Stimulated activated effector memory CD8-positive, alpha-beta T cell treated with anti-CD3 and anti-CD28 coated beads, Interleukin-12 subunit alpha, Interleukin-12 subunit beta, amount 100 ng/mL, for 72 hours (primary cell): ENCODE results near the gene MMP24.
"Not testable (repeated sequence)": the region's sequence is repeated elsewhere in the genome, so short reads cannot be mapped to it uniquely, and the experiment has no call there.

Source experiments
- ATAC-seq: fragments of 150-1000 bp; cut with Tn5 transposase; 2 replicates; pipeline ENCODE4 v1.10.0; 2021
- DNase-seq, 2 donors: peaks; one replicate each; pipeline ENCODE4 v3.0.0; 2021 to 2022; ENCODE audit warnings: low spot score in 2 of 2
- H3K27ac Mint-ChIP-seq: one replicate; pipeline ENCODE4 v1.8.0; 2022; ENCODE audit warnings: mild to moderate bottlenecking, mixed read lengths
- H3K36me3 Mint-ChIP-seq: one replicate; pipeline ENCODE4 v1.8.0; 2022; ENCODE audit warnings: mild to moderate bottlenecking, mixed read lengths
- H3K4me1 Mint-ChIP-seq: one replicate; pipeline ENCODE4 v1.8.0; 2022; ENCODE audit warnings: mixed read lengths
- H3K4me3 Mint-ChIP-seq: one replicate; pipeline ENCODE4 v1.8.0; 2022; ENCODE audit warnings: mild to moderate bottlenecking, mixed read lengths
- H3K9me3 Mint-ChIP-seq: one replicate; pipeline ENCODE4 v1.8.0; 2022; ENCODE audit warnings: mixed read lengths

Gene MMP24

DNA sequence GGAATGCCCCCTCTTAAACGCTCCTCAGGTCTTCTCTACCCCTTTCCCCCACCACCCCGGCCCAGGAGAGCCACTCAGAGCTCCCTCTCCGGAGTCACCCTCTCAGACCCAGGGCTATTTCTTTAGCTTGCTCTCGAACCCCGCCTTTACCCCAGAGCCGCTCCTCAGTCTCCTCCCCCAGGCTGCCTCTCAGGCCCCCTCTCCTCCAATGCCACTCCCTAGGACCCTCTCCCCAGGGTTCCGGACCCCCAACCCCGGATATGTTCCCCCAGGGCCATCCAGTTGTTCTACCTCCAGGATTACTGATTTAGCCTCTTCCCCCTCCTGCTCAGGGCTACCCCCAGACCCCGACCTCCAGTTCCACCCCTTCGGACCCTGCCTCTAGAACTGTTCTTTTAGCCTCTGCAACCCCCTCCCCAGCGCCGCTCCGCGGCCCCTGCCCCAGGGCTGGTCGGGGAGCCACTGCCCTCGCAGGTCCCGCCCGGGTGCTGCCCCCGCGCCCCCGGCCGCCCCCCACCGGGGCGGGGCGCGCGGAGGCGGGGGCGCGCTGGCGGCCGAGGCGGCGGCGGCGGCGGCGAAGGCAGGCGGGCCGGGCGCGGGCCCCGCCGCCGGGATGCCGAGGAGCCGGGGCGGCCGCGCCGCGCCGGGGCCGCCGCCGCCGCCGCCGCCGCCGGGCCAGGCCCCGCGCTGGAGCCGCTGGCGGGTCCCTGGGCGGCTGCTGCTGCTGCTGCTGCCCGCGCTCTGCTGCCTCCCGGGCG is at the start of gene MMP24:
TSS of gene MMP24 (plus strand) at position 565 of the 758 bp plus-strand sequence. CDS start at position 614, 49 bp downstream.
- peak within 1 kb of the TSS; percentile 38 for H3K4me3 Mint-ChIP-seq
- H3K4me1 Mint-ChIP-seq, result peaks cover 4% of the 10 kb centered on the region
- H3K27ac Mint-ChIP-seq, result no peak within 1 kb of the TSS
- H3K36me3 Mint-ChIP-seq, result no peaks in the 10 kb centered on the region
- ATAC-seq (no peak), DNase-seq (no peak)
- no peaks in the 10 kb centered on the region for H3K9me3 Mint-ChIP-seq

DNA sequence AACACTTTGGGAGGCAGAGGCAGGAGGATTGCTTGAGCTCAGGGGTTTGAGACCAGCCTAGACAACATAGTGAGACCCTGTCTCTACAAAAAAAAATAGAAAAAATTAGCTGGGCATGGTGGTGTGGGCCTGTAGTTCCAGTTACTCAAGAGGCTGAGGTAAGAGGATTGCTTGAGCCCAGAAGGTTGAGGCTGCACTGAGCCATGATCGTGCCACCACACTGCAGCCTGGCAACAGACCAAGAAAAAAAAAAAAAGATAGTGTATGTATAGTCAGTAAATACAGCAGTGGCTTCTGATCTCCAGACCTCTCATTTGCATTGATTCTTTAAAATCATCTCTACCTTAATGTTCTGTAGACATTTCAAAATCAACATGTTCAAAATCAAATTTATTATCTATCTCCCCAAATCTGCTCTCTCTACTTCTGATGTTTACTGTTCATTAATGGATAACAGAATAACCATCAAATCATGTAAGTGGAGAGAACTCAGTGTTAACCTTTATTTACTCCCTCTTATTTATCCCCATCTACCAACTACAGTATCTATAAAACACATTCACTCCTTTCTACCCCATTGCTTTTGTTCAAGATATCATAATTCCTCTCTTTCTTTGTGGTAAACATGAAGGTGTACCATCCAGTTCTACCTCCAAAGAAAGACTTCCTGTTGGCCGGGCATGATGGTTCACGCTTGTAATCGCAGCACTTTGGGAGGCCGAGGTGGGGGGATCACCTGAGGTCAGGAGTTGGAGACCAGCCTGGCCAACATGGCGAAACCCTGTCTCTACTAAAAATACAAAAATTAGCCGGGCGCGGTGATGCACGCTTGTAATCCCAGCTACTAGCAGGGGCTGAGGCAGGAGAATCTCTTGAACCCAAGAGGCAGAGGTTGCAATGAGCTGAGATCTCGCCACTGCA is 46.9 kb upstream of the MMP24 start:
- ATAC-seq (no peak), DNase-seq (no peak)
- Mint-ChIP-seq H3K4me3 (no peak overlapping the region), H3K9me3 (no peaks in the 10 kb centered on the region), H3K27ac (no peak overlapping the region), H3K36me3 (peaks cover 10% of the 10 kb centered on the region), H3K4me1 (peaks cover 1% of the 10 kb centered on the region)

DNA sequence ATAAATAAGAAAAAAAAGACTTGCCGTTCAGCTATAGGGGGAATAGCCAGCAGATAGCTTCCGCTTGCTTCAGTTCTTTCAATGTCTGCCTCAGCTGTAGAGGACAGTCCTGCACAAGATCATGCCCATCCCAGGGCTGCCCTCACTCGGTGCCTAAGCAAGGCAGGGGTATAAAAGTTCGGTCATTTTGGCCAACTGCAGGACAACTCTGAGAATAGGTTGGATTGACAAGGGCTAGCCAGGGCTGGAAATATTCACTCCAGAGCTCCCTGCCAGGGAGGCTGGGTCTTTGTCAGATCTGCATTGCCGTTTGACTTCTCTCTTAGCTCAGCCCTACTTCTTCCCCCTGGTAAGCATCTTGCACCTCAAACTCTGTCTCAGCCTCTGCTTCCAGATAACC is 46.2 kb upstream of the MMP24 start:
- Mint-ChIP-seq H3K9me3 (no peaks in the 10 kb centered on the region), H3K36me3 (peaks cover 10% of the 10 kb centered on the region), H3K4me1 (no peaks in the 10 kb centered on the region), H3K4me3 (no peak overlapping the region), H3K27ac (no peak overlapping the region)
- DNase-seq, result no peak
- ATAC-seq, result no peak

DNA sequence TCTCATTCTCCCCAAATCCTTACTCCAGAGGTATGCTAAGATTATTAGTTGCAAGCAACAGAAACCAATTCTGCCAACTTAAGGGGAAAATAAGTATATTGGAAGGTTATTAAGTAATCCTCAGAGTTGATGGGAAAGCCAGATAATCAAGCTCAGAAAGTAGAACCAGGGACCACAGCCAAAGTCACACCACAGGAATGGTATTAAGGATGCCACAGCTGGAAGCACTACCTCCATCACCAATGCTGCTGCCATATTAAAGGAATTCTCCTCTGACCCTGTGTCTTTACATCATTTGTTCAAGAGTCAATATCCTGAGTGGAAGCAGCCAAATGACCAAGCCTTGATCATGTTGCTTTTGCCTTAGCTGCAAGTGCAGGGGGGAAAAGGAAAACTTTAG is 44.8 kb upstream of the MMP24 start:
- Mint-ChIP-seq H3K9me3 (no peaks in the 10 kb centered on the region), H3K4me1 (no peaks in the 10 kb centered on the region), H3K36me3 (peaks cover 10% of the 10 kb centered on the region), H3K4me3 (no peak overlapping the region), H3K27ac (no peak overlapping the region)
- ATAC-seq (no peak), DNase-seq (no peak)

DNA sequence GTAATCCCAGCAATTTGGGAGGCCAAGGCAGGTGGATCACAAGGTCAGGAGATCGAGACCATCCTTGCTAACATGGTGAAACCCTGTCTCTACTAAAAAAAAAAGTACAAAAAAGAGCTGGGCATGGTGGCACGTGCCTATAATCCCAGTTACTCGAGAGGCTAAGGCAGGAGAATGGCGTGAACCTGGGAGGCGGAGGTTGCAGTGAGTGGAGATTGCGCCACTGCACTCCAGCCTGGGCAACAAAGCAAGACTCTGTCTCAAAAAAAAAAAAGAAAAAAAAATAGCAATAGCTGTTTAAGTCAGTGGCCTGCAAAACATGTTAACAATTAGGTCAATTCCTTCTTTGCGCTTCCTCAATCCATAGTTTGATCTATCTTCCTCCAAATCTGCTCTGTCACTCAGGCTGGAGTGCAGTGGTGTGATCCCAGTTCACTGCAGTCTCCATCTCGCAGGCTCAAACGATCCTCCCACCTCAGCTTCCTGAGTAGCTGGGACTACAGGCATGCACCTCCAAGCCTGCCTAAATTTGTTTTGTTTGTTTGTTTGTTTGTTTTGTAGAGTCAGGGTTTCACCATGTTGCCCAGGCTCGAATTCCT is 39.7 kb upstream of the MMP24 start:
- H3K4me3 Mint-ChIP-seq, ATAC-seq, H3K36me3 Mint-ChIP-seq, DNase-seq, H3K9me3 Mint-ChIP-seq, H3K27ac Mint-ChIP-seq, H3K4me1 Mint-ChIP-seq: not testable (repeated sequence)

DNA sequence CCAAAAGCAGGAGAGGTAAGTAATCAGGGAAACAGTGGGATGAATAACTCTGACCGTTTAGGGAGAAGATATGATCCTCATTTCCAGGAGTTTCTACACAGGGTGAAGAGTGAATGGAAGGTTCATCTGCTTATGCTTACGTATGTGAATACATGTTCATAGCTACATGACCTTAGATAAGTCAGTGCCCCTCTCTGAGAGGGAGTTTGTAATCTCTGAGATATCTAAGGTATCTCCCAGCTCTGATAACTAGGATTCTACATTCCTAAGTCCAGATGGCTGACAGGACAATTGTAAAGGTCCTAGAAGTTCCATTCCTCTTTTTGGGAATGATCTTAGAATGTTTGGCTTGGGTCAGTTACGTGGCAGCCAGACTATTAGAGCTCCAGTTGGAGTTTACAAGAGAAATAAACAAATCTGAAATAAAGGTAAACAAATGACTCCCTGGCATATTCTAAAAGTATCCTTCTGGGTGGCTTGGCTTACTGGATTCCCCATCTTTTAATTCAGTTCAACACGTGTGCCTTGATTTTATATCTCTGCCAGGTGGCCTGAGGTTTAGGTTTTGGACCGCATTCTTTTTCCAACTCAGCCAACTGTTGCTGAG is 38.8 kb upstream of the MMP24 start:
- no peaks in the 10 kb centered on the region for H3K36me3 Mint-ChIP-seq
- H3K27ac Mint-ChIP-seq, result no peak overlapping the region
- DNase-seq, result no peak
- no peak overlapping the region for H3K4me3 Mint-ChIP-seq
- peaks cover 3% of the 10 kb centered on the region for H3K9me3 Mint-ChIP-seq
- H3K4me1 Mint-ChIP-seq, result no peaks in the 10 kb centered on the region
- ATAC-seq, result no peak

DNA sequence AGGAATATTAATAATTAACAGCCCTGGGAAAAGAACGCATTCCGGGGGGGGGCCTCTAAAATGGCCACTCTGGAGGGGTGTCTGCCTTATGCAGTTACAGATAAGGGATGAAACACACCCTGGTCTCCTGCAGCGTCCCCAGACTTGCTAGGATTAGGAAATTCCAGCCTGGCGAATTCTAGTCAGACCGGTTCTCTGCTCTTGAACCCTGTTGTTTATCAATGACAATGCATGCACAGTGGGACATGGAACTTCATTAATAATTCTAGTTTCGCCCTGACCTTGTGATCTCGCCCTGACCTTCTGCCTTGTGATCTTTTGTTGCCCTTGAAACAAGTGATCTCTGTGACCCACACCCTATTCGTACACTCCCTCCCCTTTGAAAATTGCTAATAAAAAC is 37.3 kb upstream of the MMP24 start:
- not testable (repeated sequence) for H3K27ac Mint-ChIP-seq, ATAC-seq, DNase-seq, H3K4me3 Mint-ChIP-seq, H3K9me3 Mint-ChIP-seq, H3K4me1 Mint-ChIP-seq, H3K36me3 Mint-ChIP-seq

DNA sequence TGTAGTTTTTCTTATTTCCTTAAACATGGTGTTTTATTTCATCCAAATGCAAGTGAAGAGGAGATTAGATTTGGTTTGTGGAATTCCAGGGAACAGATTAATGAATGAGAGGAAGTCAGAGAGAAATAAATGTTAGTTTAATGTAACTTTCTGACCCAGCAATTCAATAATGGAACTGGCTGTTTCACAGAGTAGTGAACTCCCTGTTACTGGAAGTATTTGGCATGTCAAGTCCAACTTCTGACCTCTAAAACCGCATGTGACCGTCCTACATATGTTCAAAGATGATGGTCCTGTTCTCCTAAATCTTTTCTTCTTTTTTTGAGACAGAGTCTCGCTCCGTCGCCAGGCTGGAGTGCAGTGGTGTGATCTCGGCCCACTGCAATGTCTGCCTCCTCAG is 35.9 kb upstream of the MMP24 start:
- H3K27ac Mint-ChIP-seq, result no peak overlapping the region
- peaks cover 3% of the 10 kb centered on the region for H3K9me3 Mint-ChIP-seq
- no peak overlapping the region for H3K4me3 Mint-ChIP-seq
- no peaks in the 10 kb centered on the region for H3K4me1 Mint-ChIP-seq
- no peaks in the 10 kb centered on the region for H3K36me3 Mint-ChIP-seq
- no peak for ATAC-seq
- DNase-seq, result no peak

DNA sequence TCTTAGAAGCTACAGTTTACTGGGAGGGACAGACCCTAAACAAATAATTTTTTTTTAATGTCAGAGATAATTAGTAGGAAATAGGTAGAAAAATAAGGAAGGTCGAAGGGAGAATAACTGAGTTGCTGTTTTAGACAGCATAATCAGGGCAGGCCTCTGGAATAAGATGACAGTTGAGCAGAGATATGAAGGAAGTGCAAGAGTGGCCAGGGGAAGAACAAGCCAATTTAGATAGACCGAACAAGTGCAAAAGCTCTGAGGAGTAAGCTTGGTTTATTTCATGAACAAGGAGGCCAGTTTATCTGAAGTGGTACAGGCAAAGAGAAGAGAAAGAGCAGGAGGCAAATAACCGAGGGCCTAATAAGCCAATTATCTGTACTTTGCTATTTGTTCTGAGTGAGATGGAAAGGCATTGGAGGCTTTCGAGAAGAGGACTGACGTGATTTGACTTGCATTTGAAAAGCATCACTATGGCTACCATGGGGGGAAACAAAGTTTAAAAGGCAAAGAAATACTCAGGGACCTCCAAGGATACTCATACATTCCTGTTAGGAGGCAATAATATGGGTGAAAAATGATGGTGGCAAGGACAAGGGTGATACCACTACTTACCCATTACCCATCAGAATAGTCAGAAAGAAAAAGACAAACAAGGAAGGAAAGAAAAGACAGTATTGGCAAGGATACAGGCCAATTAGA is 34.9 kb upstream of the MMP24 start:
- Mint-ChIP-seq H3K27ac (no peak overlapping the region), H3K36me3 (no peaks in the 10 kb centered on the region), H3K9me3 (peaks cover 3% of the 10 kb centered on the region), H3K4me1 (no peaks in the 10 kb centered on the region), H3K4me3 (no peak overlapping the region)
- no peak for ATAC-seq
- DNase-seq, result no peak

DNA sequence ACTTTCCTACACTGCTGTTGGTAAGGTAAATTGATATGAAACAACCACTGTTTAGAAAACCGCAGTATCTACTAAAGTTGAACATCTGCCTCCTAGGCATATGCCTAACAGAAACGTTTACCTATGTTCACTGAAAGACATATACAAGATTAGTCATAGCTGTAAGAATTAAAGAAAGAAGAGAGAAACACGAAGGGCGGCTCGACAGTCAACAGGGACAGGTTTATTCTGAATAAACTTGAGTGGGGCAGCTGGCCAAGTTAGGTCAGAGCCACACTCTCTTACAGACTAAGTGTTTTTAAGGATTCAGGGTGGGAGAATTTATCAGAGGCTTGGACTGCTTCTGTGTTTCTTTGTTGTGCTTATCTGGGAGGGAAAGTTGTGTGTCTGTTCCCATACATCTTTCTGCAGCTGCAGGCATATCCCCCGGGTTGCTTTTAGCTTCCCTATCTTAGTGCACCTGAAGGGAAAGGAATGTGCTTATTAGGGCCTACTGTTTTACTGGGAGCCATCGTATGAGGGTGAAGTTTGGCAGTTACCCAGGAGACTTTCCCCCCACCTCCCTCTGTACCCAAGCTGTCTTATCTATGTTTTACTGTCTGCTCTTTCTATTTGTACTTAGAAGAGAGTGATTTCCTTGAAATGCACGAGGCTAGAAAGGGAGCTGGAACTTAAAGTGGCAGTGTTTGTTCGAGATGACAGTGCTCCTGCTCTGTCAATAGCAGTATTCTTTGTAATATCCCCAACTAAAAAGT is 34.2 kb upstream of the MMP24 start:
- H3K4me3 Mint-ChIP-seq, result no peak overlapping the region
- no peak overlapping the region for H3K27ac Mint-ChIP-seq
- ATAC-seq, result no peak
- H3K4me1 Mint-ChIP-seq, result no peaks in the 10 kb centered on the region
- no peaks in the 10 kb centered on the region for H3K36me3 Mint-ChIP-seq
- peaks cover 3% of the 10 kb centered on the region for H3K9me3 Mint-ChIP-seq
- DNase-seq, result no peak

DNA sequence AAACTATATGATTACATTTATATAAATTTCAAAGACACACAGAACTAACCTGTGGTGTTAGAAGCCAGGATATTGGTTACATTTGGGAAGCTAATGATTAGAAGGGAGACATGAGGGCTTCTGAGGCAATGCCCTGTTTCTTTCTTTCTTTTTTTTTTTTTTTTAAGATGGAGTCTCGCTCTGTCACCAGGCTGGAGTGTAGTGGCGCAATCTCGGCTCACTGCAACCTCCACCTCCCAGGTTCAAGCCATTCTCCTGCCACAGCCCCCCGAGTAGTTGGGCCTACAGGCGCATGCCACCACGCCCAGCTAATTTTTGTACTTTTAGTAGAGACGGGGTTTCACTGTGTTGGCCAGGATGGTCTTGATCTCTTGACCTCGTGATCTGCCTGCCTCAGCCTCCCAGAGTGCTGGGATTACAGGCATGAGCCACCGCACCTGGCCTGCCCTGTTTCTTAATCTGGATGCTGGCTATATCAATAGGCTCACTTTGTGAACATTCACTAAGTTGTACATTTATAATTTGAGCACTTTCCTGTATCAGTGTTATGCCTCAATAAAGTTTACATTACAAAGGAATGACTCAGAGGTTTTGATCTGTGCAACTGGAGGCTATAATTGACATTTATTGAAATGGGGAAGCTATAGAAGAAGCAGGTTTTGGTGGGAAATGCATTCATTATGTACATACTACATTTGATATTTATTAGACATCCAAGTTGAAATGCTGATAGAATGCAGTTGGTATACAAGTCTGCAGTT is 33.3 kb upstream of the MMP24 start:
- not testable (repeated sequence) for DNase-seq, H3K9me3 Mint-ChIP-seq, H3K4me1 Mint-ChIP-seq, H3K36me3 Mint-ChIP-seq, H3K27ac Mint-ChIP-seq, ATAC-seq, H3K4me3 Mint-ChIP-seq

DNA sequence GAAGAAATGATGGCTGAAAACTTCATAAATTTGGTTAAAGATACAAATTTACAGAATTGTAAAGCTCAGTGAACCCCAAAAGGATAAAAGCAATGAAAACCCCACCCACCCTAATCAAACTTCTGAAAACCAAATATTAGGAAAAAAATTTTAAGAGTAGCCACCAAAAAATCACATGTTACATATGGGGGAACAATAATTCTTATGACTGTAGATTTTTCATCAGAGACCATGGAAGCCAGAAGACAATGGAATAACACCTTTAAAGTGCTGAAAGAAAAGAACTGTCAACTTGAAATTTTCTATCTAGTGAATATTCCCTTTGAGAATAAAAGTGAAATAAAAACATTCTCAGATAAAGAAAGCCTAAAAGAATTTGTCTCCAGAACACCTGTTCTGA is 30.2 kb upstream of the MMP24 start:
- peaks cover 5% of the 10 kb centered on the region for H3K4me1 Mint-ChIP-seq
- no peaks in the 10 kb centered on the region for H3K36me3 Mint-ChIP-seq
- DNase-seq (no peak), ATAC-seq (no peak)
- H3K4me3 Mint-ChIP-seq, result no peak overlapping the region
- H3K27ac Mint-ChIP-seq, result no peak overlapping the region
- H3K9me3 Mint-ChIP-seq, result no peaks in the 10 kb centered on the region

DNA sequence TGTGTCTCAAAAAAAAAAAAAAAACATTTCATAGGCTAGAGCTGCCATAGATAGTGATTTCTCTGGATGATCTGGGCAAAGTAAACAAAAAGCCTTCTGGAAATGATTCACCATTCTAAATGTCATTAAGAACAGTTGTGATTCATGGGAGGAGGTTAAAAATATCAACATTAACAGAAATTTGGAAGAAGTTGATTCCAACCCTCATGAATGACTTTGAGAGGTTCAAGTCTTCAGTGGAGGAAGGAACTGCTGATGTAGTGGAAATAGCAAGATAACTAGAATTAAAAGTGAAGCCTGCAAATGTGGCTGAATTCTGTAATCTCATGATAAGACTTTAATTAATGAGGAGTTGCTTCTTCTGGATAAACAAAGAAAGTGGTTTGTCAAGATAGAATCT is 26.8 kb upstream of the MMP24 start:
- H3K4me1 Mint-ChIP-seq, result peaks cover 5% of the 10 kb centered on the region
- DNase-seq, result no peak
- no peak overlapping the region for H3K27ac Mint-ChIP-seq
- peaks cover 4% of the 10 kb centered on the region for H3K9me3 Mint-ChIP-seq
- H3K4me3 Mint-ChIP-seq, result no peak overlapping the region
- no peak for ATAC-seq
- no peaks in the 10 kb centered on the region for H3K36me3 Mint-ChIP-seq

DNA sequence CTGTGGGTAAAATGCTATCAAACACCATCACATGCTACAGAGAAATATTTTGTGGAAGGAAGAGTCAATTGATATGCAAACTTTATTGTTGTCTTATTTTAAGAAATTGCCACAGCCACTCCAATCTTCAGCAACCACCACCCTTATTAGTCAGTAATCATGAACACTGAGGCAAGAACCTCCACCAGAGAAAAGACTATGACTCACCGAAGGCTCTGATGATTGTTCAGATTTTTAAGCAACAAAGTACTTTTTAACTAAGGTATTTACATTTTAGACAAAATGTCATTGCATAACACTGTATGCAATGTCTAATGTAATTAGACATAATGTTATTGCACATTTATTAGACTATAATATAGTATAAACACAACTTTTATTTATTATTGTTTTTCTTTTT is 26.2 kb upstream of the MMP24 start:
- DNase-seq (no peak), ATAC-seq (no peak)
- no peaks in the 10 kb centered on the region for H3K36me3 Mint-ChIP-seq
- no peak overlapping the region for H3K27ac Mint-ChIP-seq
- H3K9me3 Mint-ChIP-seq, result peaks cover 4% of the 10 kb centered on the region
- H3K4me1 Mint-ChIP-seq, result peaks cover 5% of the 10 kb centered on the region
- no peak overlapping the region for H3K4me3 Mint-ChIP-seq
